NT2/D1 (cell line): ENCODE measurements around the gene MYH2.

ENCODE experiments used
- SUZ12 ChIP-seq: IDR thresholded peaks from 2 replicates; pipeline ENCODE4 v1.6.1; 2011; ENCODE audit not compliant: insufficient read length, insufficient read depth; ENCODE audit errors: extremely low read depth
- YY1 ChIP-seq: IDR thresholded peaks from 2 replicates; pipeline ENCODE4 v1.6.1; 2011; ENCODE audit not compliant: insufficient read length, insufficient read depth
- ZNF274 ChIP-seq: IDR thresholded peaks from 2 replicates; pipeline ENCODE4 v1.6.1; 2011; ENCODE audit warnings: mild to moderate bottlenecking, low read depth, low read length

- TF ChIP-seq ZNF274 (no peak), SUZ12 (no peak), YY1 (no peak)
These were observed 67.2 kb downstream of the MYH2 start for GRCh38 chr17:10482252-10482651.
